ENCODE results near the gene ROR1. TPM values are rescaled to one million over a fixed set of nuclear protein-coding genes. Genes with fewer than 3 reads are reported as not detected.

The ROR1 gene
- total and polyA plus RNA-seq, 9 donors = 7.2 to 22.4 (median 11.4) TPM

DNA sequence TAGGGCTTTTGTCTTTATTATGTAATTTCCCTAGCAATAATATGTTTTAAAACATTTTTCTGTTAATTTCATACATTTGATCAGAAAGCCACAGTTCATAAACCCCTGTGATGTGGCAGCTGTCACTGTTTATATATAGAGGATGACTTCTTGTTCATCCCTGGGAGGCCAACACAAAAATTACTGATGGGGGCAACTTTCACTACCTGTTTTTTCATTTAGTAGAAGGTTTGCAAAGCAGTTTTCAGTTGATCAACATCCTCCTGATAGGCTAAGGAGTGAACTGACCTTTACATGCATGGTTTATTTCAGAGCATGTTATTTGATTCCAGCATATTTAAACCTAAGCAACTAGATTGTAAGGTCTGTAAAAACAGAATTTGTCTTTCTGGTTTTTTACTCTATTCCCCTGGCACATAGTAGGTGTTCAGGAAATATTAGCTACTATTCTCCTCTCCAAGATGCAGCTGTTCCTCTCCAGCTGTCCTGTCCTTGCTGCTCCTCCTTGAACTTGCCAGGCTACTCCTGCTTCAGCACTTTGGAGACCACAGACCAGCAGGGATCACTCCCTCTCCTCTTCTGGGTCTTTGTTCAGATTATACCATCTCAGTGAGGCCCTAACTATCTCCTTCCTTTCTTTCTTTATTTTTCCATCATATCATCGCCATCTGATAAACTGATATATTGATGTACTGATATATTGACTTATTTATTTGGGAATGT is 54.7 kb downstream of the ROR1 start:
- peaks cover 21% of the 10 kb centered on the region for H3K4me1 ChIP-seq (ENCODE audit: control insufficient read depth, insufficient read depth, low read length)

GRCh38 chr1:63829349-63830327 is 55.8 kb downstream of the ROR1 start:
- no peaks in the 10 kb centered on the region for H3K9me3 ChIP-seq (replicated peaks; ENCODE audit: control insufficient read depth, low read depth, low read length)
- peak; percentile 93 for DNase-seq
- H3K36me3 ChIP-seq (ENCODE audit: control insufficient read depth, insufficient read depth, low read length) = no peaks in the 10 kb centered on the region
- peak overlapping the region; percentile 68 for H3K27ac ChIP-seq (ENCODE audit: low read length)
- H3K4me3 ChIP-seq (ENCODE audit: low read length) = no peak overlapping the region
- peaks cover 25% of the 10 kb centered on the region for H3K4me1 ChIP-seq (ENCODE audit: control insufficient read depth, insufficient read depth, low read length)
- no peaks in the 10 kb centered on the region for H3K27me3 ChIP-seq (ENCODE audit: control insufficient read depth, insufficient read depth, low read length)
- 40% methylated on average over 7 of the region's 11 CpGs for WGBS (ENCODE audit: insufficient coverage)

More for the DNA sequence above, 54.7 kb downstream of the ROR1 start:
- peak; percentile 68 for DNase-seq
- no peaks in the 10 kb centered on the region for H3K36me3 ChIP-seq (ENCODE audit: control insufficient read depth, insufficient read depth, low read length)
- no peak overlapping the region for H3K4me3 ChIP-seq (ENCODE audit: low read length)
- H3K27ac ChIP-seq (ENCODE audit: low read length) = peak overlapping the region; percentile 71
- no peaks in the 10 kb centered on the region for H3K9me3 ChIP-seq (replicated peaks; ENCODE audit: control insufficient read depth, low read depth, low read length)
- no peaks in the 10 kb centered on the region for H3K27me3 ChIP-seq (ENCODE audit: control insufficient read depth, insufficient read depth, low read length)
- WGBS (ENCODE audit: insufficient coverage) = no CpG with 5 or more reads among the region's 1 CpG

- Histone ChIP-seq H3K27me3 (ENCODE audit: control insufficient read depth, insufficient read depth, low read length) (no peaks in the 10 kb centered on the region), H3K4me3 (ENCODE audit: low read length) (no peak overlapping the region), H3K36me3 (ENCODE audit: control insufficient read depth, insufficient read depth, low read length) (no peaks in the 10 kb centered on the region), H3K4me1 (ENCODE audit: control insufficient read depth, insufficient read depth, low read length) (peaks cover 27% of the 10 kb centered on the region), H3K9me3 (replicated peaks; ENCODE audit: control insufficient read depth, low read depth, low read length) (no peaks in the 10 kb centered on the region), H3K27ac (ENCODE audit: low read length) (no peak overlapping the region)
- WGBS (ENCODE audit: insufficient coverage) = 89% methylated on average over 1 of the region's 1 CpG
- DNase-seq = no peak
These were observed 57.6 kb downstream of the ROR1 start for GRCh38 chr1:63831409-63831808.

DNA sequence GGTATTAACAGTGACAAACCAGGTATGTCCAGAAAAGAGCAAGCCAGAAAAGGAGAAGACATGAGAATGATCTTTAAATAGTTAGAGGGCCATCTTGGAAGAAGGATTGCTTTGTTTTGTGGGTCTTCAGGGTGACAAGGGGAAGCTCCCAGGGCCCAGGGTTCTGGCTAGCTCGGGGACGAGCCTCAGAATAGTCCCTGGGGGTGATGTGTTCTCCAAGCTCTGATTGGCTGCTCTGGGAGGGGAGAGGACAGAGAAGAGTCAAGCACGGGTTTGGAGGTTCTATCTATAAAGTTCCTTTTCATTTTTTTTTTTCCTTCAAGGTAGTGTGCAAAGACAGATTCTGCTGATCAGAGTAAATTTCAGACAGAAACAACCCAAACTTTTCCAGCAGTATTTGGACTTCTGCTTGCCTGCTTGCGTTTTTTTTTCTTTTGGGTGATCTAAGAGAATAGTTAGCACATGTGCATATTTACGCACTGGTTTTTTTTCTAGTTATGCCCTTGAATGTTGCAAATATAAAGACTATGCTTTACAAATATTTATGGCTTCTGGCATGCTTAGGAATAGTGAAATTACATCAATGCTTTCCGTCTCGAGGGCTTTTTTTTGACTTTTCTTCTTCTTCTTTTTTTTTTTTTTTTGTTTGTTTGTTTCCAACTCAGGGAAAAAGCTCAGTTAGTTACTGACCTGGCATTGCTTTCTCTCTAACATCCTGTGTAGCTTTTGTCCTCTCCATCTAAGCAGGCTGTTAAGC is 59.7 kb downstream of the ROR1 start:
- peaks cover 22% of the 10 kb centered on the region for H3K4me1 ChIP-seq (ENCODE audit: control insufficient read depth, insufficient read depth, low read length)
- H3K36me3 ChIP-seq (ENCODE audit: control insufficient read depth, insufficient read depth, low read length) = no peaks in the 10 kb centered on the region
- peak; percentile 73 for DNase-seq
- H3K27ac ChIP-seq (ENCODE audit: low read length) = peak overlapping the region; percentile 33
- H3K27me3 ChIP-seq (ENCODE audit: control insufficient read depth, insufficient read depth, low read length) = no peaks in the 10 kb centered on the region
- H3K4me3 ChIP-seq (ENCODE audit: low read length) = no peak overlapping the region
- H3K9me3 ChIP-seq (replicated peaks; ENCODE audit: control insufficient read depth, low read depth, low read length) = no peaks in the 10 kb centered on the region
- 20% methylated on average over 2 of the region's 7 CpGs for WGBS (ENCODE audit: insufficient coverage)

- Histone ChIP-seq H3K4me3 (ENCODE audit: low read length) (no peak overlapping the region), H3K27ac (ENCODE audit: low read length) (no peak overlapping the region), H3K9me3 (replicated peaks; ENCODE audit: control insufficient read depth, low read depth, low read length) (no peaks in the 10 kb centered on the region), H3K36me3 (ENCODE audit: control insufficient read depth, insufficient read depth, low read length) (no peaks in the 10 kb centered on the region), H3K4me1 (ENCODE audit: control insufficient read depth, insufficient read depth, low read length) (peaks cover 13% of the 10 kb centered on the region), H3K27me3 (ENCODE audit: control insufficient read depth, insufficient read depth, low read length) (no peaks in the 10 kb centered on the region)
- DNase-seq = no peak
- no CpG with 5 or more reads among the region's 1 CpG for WGBS (ENCODE audit: insufficient coverage)
These were observed 61.3 kb downstream of the ROR1 start for GRCh38 chr1:63835128-63835527.

GRCh38 chr1:63836374-63836773 is 62.6 kb downstream of the ROR1 start:
- no peak overlapping the region for H3K4me3 ChIP-seq (ENCODE audit: low read length)
- no peaks in the 10 kb centered on the region for H3K27me3 ChIP-seq (ENCODE audit: control insufficient read depth, insufficient read depth, low read length)
- no peaks in the 10 kb centered on the region for H3K36me3 ChIP-seq (ENCODE audit: control insufficient read depth, insufficient read depth, low read length)
- no peak overlapping the region for H3K27ac ChIP-seq (ENCODE audit: low read length)
- peaks cover 10% of the 10 kb centered on the region for H3K4me1 ChIP-seq (ENCODE audit: control insufficient read depth, insufficient read depth, low read length)
- H3K9me3 ChIP-seq (replicated peaks; ENCODE audit: control insufficient read depth, low read depth, low read length) = no peaks in the 10 kb centered on the region
- WGBS (ENCODE audit: insufficient coverage) = no CpG with 5 or more reads among the region's 1 CpG
- no peak for DNase-seq

DNA sequence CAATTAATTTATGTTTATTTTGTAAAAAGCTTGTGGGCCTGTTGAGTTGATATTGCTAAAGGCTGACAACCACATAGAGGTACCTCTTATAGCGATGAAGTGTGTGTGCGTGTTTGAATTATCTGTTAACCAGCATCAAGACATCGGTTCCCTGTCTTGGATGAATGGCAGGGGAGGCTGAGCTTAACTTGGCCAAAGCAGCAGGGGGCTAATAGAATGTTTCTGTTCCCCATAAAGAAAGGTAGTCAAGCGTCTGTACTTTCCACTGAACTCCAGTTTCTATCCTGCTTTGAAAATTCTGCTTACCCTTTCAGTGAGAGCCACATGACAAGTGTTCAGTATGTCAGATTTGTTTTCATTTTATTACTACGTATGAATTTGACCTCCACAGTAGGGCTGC is 63.0 kb downstream of the ROR1 start:
- H3K27me3 ChIP-seq (ENCODE audit: control insufficient read depth, insufficient read depth, low read length) = no peaks in the 10 kb centered on the region
- no peaks in the 10 kb centered on the region for H3K36me3 ChIP-seq (ENCODE audit: control insufficient read depth, insufficient read depth, low read length)
- DNase-seq = no peak
- H3K27ac ChIP-seq (ENCODE audit: low read length) = no peak overlapping the region
- peaks cover 10% of the 10 kb centered on the region for H3K4me1 ChIP-seq (ENCODE audit: control insufficient read depth, insufficient read depth, low read length)
- 90% methylated on average over 2 of the region's 5 CpGs for WGBS (ENCODE audit: insufficient coverage)
- no peak overlapping the region for H3K4me3 ChIP-seq (ENCODE audit: low read length)
- H3K9me3 ChIP-seq (replicated peaks; ENCODE audit: control insufficient read depth, low read depth, low read length) = no peaks in the 10 kb centered on the region

GRCh38 chr1:63843010-63843409 is 69.2 kb downstream of the ROR1 start:
- Histone ChIP-seq H3K36me3 (ENCODE audit: control insufficient read depth, insufficient read depth, low read length) (no peaks in the 10 kb centered on the region), H3K9me3 (replicated peaks; ENCODE audit: control insufficient read depth, low read depth, low read length) (no peaks in the 10 kb centered on the region), H3K4me1 (ENCODE audit: control insufficient read depth, insufficient read depth, low read length) (no peaks in the 10 kb centered on the region), H3K4me3 (ENCODE audit: low read length) (no peak overlapping the region), H3K27me3 (ENCODE audit: control insufficient read depth, insufficient read depth, low read length) (no peaks in the 10 kb centered on the region), H3K27ac (ENCODE audit: low read length) (no peak overlapping the region)
- DNase-seq = no peak
- 80% methylated on average over 1 of the region's 7 CpGs for WGBS (ENCODE audit: insufficient coverage)

DNA sequence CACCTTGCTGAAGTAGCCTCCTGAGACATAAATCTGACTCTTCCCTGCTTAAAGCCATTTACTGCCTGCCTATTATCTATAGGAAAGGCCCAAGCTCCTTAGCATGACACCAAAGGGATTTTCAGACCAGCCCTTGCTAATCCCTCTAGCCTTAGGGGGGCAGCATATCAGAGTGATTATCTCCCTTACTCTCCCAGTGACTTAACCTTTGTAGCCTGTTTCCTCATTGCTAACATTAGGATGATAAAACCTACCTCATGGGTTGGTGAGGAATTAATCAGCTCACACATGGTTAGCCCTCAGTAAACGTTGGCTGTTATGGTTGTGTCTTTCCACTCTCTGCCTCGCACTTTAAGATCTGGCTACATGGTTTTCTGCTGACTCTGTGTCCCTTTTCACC is 70.1 kb downstream of the ROR1 start:
- Histone ChIP-seq H3K36me3 (ENCODE audit: control insufficient read depth, insufficient read depth, low read length) (no peaks in the 10 kb centered on the region), H3K4me3 (ENCODE audit: low read length) (no peak overlapping the region), H3K4me1 (ENCODE audit: control insufficient read depth, insufficient read depth, low read length) (no peaks in the 10 kb centered on the region), H3K27ac (ENCODE audit: low read length) (no peak overlapping the region), H3K27me3 (ENCODE audit: control insufficient read depth, insufficient read depth, low read length) (no peaks in the 10 kb centered on the region), H3K9me3 (replicated peaks; ENCODE audit: control insufficient read depth, low read depth, low read length) (no peaks in the 10 kb centered on the region)
- DNase-seq = no peak
- WGBS (ENCODE audit: insufficient coverage) = 100% methylated on average over 1 of the region's 2 CpGs

GRCh38 chr1:63845346-63845745 is 71.5 kb downstream of the ROR1 start:
- Histone ChIP-seq H3K27me3 (ENCODE audit: control insufficient read depth, insufficient read depth, low read length) (no peaks in the 10 kb centered on the region), H3K36me3 (ENCODE audit: control insufficient read depth, insufficient read depth, low read length) (no peaks in the 10 kb centered on the region)
- no CpG with 5 or more reads among the region's 1 CpG for WGBS (ENCODE audit: insufficient coverage)

More at GRCh38 chr1:63845346-63845745, 71.5 kb downstream of the ROR1 start:
- H3K4me3 ChIP-seq (ENCODE audit: low read length) = no peak overlapping the region
- no peak for DNase-seq
- no peak overlapping the region for H3K27ac ChIP-seq (ENCODE audit: low read length)
- H3K4me1 ChIP-seq (ENCODE audit: control insufficient read depth, insufficient read depth, low read length) = no peaks in the 10 kb centered on the region
- H3K9me3 ChIP-seq (replicated peaks; ENCODE audit: control insufficient read depth, low read depth, low read length) = no peaks in the 10 kb centered on the region
